Stimulated activated CD8-positive, alpha-beta memory T cell treated with anti-CD3 and anti-CD28 coated beads, Interleukin-4, amount 100 ng/mL, for 1 hour (primary cell): ENCODE measurements around the gene FMO4.
A peak's percentile ranks its signal among the peaks of the same experiment; 100 is the strongest.
"Not testable (repeated sequence)": the region's sequence is repeated elsewhere in the genome, so short reads cannot be mapped to it uniquely, and the experiment has no call there.

ENCODE experiments used
- DNase-seq, 2 donors: peaks; one replicate each; pipeline ENCODE4 v3.0.0-alpha.2; 2020; ENCODE audit warnings: low read depth in 2 of 2, low spot score in 1 of 2

The FMO4 gene

GRCh38 chr1:171313835-171314320 lies at the start of gene FMO4:
TSS of gene FMO4 (plus strand) at chr1:171314183. CDS start at chr1:171319826, 5,643 bp downstream.
- peak; percentile 28 to 57 for DNase-seq

DNA sequence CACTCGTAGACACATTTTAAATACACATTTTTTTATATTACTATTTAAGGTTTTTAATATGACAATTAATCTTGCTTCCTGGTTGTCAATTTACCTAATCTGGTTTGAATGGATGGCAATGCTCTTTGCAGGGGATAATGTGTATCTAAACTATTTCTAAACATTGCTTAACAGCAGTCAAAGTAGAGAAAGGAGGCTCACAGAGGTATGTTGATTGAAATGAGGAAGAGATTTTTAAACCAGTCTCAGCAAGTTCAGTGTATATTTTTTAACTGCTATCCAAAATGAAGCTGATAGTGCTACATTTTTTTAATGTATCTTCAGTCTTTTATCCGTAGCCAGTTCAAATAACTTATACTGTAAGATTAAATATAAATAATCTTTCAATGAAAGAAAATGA lies 48.3 kb upstream of the FMO4 start:
- DNase-seq, result no peak

- no peak for DNase-seq
Measured at GRCh38 chr1:171266930-171267329, 47.1 kb upstream of the FMO4 start.

- no peak for DNase-seq
Measured at GRCh38 chr1:171267391-171267790, 46.6 kb upstream of the FMO4 start.

DNA sequence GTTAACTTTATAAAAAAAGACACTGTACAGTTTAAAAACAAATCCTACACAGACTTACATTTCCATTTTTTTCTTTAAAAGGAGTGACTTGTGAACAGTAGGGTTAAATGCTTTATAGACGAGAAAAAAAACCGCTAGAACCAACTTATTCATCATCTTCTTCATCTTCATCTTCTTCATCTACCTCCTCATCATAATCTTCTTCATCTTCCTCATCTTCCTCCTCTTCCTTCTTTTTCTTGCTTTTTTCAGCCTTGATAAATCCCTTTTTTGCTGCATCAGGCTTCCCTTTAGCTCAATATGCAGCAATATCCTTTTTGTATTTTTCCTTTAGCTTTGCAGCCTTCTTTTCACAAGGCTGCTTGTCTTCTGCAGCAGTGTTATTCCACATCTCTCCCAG lies 43.2 kb upstream of the FMO4 start:
- no peak for DNase-seq

GRCh38 chr1:171277534-171277933 lies 36.4 kb upstream of the FMO4 start:
- DNase-seq, result no peak

DNA sequence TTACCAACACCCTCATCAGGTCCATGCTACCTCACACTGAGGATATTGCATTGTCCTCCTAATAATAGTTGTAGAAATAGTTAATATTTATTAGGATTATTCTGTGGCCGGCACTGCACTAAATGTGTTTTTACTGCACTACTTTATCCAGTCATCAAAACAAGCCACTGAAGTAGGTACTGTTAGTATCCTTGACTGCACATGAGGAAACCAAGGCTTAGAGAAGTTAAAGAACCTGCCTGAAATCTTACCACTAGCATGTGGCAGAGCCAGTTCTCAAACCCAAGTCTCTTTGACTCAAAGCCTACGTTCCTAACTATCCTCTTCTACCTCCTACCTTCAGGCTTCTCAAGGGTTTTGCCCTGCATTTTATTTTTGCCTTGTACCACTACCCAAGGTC lies 34.7 kb upstream of the FMO4 start:
- DNase-seq, result no peak

DNA sequence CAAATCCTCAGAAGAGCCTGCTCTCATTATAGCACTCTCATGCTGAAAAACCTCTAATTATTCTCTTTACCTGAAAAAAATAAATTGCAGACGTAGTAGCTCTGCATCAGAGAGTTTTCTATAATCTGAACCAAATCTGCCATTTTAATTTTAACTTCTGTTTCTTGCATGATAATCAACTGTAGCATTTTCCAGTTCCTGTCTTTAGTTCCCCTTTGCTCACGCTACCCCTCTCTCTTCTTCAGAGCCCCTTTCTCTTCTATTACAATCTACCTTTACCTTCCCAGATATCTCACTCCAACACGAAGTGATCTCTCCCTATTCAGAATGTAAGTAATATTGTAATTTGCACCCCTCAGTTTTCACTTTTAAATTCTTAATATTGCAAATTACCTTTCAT lies 34.3 kb upstream of the FMO4 start:
- DNase-seq, result no peak

- no peak for DNase-seq
Measured at GRCh38 chr1:171280599-171280998, 33.4 kb upstream of the FMO4 start.

DNA sequence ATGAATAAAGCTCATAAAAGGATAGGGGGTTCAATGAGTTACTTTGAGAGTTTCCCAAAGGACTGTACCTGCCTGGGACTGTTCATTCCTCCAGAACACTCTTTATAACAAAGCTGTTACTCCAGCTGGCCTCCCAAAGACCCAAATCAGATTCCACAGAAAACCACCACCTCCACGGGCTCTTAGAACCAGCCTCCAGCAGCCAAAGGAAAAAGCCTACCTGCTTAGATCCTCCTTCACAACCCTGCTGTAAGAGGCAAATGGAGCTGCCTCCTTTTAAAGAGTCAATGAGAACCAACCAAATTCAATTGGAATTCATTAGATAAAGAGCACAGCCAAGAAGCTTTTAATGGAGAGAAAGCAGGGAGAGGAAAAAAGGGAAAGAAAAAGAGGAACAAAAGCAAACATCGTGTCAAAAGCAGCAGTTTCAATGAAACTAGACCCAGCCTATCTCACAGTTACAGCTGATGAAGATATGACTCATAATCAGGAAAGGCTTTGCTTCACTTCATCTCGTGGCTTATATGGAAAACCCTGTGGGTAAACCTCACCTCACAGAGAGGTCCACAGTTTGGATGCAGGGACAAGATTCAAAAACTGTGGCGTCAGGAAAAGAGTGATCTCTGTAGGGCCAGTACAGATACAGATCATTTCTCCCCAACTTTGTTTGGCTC lies 27.8 kb upstream of the FMO4 start:
- no peak for DNase-seq

GRCh38 chr1:171290621-171291020 lies 23.4 kb upstream of the FMO4 start:
- no peak for DNase-seq

DNA sequence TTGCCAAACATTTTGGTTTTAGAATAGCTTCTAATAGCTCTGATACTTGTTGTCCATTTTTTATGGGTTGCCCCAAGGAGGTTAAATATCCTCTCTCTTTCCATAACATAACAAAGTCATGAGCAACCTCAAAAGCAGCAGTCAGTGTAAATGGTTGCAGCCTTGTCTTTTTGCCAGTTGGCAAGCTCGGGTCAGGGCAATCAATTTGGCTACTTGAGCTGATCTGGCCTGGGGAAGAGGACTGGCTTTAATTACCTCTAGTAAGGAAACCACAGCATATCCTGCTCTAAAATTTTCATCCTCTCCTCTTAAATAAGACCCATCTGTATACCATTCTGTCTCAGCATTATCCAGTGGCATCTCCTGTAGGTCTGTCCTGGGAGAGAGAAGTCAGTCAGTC lies 21.2 kb upstream of the FMO4 start:
- DNase-seq, result no peak

- DNase-seq, result not testable (repeated sequence)
Measured at GRCh38 chr1:171295383-171295782, 18.6 kb upstream of the FMO4 start.

DNA sequence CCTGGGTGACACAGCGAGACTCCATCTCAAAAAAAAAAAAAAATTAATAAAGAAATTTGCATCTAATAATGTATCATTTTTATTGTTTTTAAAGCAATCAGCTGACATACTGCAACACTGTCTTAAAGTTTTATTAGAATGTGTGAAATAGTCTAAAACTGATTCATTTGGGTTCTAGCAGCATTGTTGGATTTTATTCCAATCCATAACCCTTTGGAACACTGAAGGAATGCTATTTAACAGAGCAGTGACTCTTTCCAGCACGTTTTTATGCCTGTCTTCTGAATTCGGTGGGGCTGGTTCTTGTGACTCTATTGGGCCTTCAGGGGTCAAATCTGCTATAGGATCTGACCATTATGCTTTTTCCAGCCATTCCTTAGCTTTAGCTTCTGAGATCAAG lies 18.2 kb upstream of the FMO4 start:
- DNase-seq, result no peak

GRCh38 chr1:171296897-171297296 lies 17.1 kb upstream of the FMO4 start:
- no peak for DNase-seq

- no peak for DNase-seq
Measured at GRCh38 chr1:171298696-171299095, 15.3 kb upstream of the FMO4 start.

DNA sequence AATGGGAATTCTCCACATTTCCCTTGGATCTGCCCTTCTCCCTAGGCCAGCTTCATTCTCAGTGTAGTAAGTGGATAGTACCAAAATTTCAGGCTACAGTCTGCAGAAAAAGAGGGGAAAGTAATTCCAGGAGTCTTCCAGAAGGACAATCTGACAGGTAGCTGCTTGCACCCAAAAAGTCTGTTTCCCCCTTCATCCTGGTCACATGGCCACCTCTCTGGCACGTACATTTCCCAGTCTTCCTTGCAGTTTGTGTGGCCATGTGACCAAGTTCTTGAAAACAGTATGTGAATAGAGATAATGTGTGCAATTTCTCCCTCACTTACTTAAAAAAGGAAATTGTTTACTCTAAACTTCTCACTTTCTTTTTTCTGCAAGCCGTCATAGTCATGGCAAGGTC lies 14.6 kb upstream of the FMO4 start:
- no peak for DNase-seq

- DNase-seq, result no peak
Measured at GRCh38 chr1:171300401-171300800, 13.6 kb upstream of the FMO4 start.

GRCh38 chr1:171310661-171311087 lies 3.3 kb upstream of the FMO4 start:
- no peak for DNase-seq

DNA sequence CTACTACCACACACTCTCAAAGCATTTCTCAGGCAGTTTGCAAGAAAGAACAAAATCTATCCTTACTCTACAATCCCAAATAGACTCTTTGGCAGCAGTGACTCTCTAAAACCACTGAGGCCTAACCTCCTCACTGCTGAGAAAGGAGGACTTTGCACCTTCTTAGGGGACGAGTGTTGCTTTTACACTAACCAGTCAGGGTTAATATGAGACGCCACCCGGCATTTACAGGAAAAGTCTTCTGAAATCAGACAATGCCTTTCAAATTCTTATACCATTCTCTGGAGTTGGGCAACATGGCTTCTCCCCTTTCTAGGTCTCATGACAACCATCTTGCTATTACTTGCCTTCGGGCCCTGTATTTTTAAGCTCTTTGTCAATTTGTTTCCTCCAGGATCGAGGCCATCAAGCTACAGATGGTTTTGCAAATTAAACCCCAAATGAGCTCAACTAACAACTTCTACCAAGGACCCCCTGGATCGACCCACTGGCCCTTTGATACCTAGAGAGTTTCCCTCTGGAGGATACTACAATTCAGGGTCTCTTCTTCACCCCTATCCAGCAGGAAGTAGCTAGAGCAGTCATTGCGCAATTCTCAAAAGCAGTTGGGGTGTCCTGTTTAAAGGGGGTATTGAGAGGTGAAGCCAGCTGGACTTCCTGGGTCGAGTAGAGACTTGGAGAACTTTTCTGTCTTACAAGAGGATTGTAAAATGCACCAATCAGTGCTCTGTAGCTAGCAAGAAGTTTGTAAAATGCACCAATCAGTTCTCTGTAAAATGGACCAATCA lies 2.0 kb upstream of the FMO4 start:
- no peak for DNase-seq

- no peak for DNase-seq
Measured at GRCh38 chr1:171313319-171313834, 606 bp upstream of the FMO4 start.

DNA sequence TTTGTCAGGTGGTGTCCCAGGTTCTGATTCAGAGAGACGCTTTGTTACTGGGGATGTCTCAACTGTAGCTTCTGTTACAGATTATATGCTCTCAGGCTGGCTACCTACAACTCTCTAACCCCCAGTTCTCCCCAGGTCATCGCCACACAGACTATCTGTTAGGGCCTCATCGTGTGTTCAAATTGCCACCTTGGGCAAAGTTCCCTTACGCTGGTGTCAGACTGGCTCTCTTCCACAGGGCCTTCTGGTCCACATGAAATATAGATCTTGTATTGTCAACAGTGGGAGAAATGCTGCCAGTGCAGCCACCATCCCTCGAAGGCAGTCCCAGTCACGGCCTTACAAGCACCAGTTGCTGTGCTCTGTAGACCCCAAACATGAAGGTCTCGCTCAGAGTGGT lies 15.3 kb downstream of the FMO4 start:
- DNase-seq, result no peak
